HL-60 (cell line): ENCODE measurements around the gene FLT3LG.

Source experiments
- DNase-seq, 2 experiments: peaks; one replicate each; pipeline ENCODE4 v3.0.0-alpha.2; 2010 to 2020; ENCODE audit warnings: low read depth in 1 of 2, low spot score in 1 of 2
- H3K27ac ChIP-seq: fragments of 250-450 bp; sonication (Bioruptor Pico); replicated peaks from 2 replicates; pipeline ENCODE4 v1.5.1; 2020; ENCODE audit warnings: mild to moderate bottlenecking, moderate library complexity
- H3K27me3 ChIP-seq: fragments of 250-450 bp; sonication (Bioruptor Pico); 2 replicates; pipeline ENCODE4 v1.5.1; 2021; ENCODE audit warnings: mild to moderate bottlenecking, moderate library complexity; ENCODE audit not compliant: insufficient read depth, poor library complexity, severe bottlenecking
- H3K4me3 ChIP-seq: replicated peaks from 2 replicates; pipeline ENCODE4 v1.5.1; 2011; ENCODE audit warnings: mild to moderate bottlenecking, control low read depth, low read length; ENCODE audit not compliant: insufficient read depth
- CTCF ChIP-seq: IDR thresholded peaks from one replicate; pipeline ENCODE4 v1.5.1; 2011; ENCODE audit warnings: low read length, control low read depth, inconsistent platforms; ENCODE audit not compliant: insufficient read depth
- GABPA ChIP-seq: IDR thresholded peaks from 2 replicates; pipeline ENCODE4 v1.6.1; 2012; ENCODE audit warnings: low read depth
- POLR2AphosphoS5 ChIP-seq: IDR thresholded peaks from 2 replicates; pipeline ENCODE4 v1.6.1; 2012; ENCODE audit warnings: low read depth
- REST ChIP-seq: IDR thresholded peaks from 2 replicates; pipeline ENCODE4 v1.6.1; 2012; ENCODE audit warnings: low read depth; ENCODE audit not compliant: insufficient replicate concordance
- SPI1 ChIP-seq: IDR thresholded peaks from 2 replicates; pipeline ENCODE4 v1.6.1; 2012; ENCODE audit warnings: low read depth, mild to moderate bottlenecking, borderline replicate concordance

The FLT3LG gene

DNA sequence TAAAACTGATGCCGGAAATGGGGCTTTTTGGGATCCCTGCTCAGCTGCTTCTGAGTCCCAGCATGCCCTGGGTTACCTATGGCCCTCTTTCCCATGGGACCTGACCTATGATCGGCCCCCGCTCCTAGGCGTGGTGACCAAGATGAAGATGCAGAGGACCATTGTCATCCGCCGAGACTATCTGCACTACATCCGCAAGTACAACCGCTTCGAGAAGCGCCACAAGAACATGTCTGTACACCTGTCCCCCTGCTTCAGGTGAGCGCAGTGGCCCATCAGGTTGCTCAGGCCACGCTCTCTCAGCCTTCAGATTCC is 23.7 kb downstream of the FLT3LG start:
- H3K27ac ChIP-seq: no peak overlapping the region; the same call in 1 of the 2 replicates
- no peaks in the 10 kb centered on the region for H3K27me3 ChIP-seq
- TF ChIP-seq CTCF (no peak), SPI1 (no peak), REST (no peak), POLR2AphosphoS5 (no peak), GABPA (no peak)
- H3K4me3 ChIP-seq: peak overlapping the region; percentile 81
- DNase-seq: no peak

- no peak for TF ChIP-seq SPI1
- TF ChIP-seq POLR2AphosphoS5: peak; percentile 38; the same call in 1 of the 2 replicates
- no peak for DNase-seq
- no peaks in the 10 kb centered on the region for H3K27me3 ChIP-seq
- H3K4me3 ChIP-seq: peak overlapping the region; percentile 20
- no peak overlapping the region for H3K27ac ChIP-seq
Measured at GRCh38 chr19:49498475-49498874, 24.5 kb downstream of the FLT3LG start.

DNA sequence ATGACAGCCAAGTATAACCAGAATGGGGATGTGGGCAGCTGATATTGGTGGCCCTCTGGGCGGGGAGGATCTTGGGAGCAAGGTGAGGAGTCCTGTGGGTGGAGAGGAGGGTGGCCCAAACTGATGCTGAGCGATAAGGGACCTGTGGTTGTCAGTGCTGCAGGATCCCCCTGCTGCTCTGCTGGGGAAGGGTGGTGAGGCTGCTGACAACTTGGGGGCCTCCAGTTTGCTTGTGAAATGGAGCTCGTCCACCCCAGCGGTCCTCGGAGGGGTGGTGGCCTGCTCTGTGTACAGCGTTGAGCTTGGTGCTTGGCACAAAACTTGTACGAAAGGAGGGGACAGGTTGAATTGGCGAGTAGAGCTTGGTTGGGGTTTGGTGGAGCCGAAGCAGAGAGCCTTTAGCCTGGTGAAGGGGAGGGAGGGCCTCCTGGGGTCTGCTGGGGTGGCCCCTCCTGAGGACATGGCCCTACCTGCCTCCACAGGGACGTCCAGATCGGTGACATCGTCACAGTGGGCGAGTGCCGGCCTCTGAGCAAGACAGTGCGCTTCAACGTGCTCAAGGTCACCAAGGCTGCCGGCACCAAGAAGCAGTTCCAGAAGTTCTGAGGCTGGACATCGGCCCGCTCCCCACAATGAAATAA is 25.1 kb downstream of the FLT3LG start:
- peak overlapping the region; percentile 20; the same call in 1 of the 2 replicates for H3K4me3 ChIP-seq
- H3K27me3 ChIP-seq: no peaks in the 10 kb centered on the region
- H3K27ac ChIP-seq: no peak overlapping the region
- no peak for DNase-seq
- TF ChIP-seq CTCF: no peak
- no peak for TF ChIP-seq SPI1
- TF ChIP-seq REST: no peak
- TF ChIP-seq GABPA: no peak
- TF ChIP-seq POLR2AphosphoS5: no peak

DNA sequence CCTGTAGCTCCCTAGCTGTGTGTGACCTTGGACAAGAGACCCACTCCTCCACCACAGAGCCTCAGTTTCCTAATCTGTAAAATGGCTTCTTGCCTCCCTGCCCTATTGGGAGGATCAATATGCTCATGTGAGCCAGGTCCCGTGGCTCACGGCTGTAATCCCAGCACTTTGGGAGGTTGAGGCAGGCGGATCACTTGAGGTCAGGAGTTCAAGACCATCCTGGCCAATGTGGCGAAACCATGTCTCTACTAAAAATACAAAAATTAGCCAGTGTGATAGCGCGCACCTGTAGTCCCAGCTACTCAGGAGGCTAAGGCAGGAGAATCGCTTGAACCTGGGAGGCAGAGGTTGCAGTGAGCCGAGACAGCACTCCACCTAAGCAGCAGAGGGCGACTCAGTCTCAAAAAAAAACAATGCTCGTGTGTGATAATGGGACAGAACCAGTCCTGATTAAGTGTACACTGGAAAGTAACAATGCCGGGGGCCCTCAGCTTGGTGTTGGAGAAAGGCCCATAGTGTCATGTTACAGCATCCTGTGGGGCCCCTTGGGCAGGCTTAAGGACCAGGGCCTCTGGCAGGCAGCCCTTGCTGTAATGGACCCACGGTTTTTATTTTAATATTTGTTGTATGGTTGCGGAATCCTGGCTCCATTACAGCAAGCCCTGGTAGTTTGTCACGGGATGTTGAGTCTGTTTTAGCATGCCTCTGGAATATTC is 29.0 kb downstream of the FLT3LG start:
- Histone ChIP-seq H3K27me3 (no peaks in the 10 kb centered on the region), H3K4me3 (no peak overlapping the region), H3K27ac (no peak overlapping the region)
- peak in 1 of 2 experiments; percentile 45 for DNase-seq
- no peak for TF ChIP-seq POLR2AphosphoS5
- peak; percentile 32 for TF ChIP-seq CTCF
